ENCODE measurements around the gene GP1BA.

DNA sequence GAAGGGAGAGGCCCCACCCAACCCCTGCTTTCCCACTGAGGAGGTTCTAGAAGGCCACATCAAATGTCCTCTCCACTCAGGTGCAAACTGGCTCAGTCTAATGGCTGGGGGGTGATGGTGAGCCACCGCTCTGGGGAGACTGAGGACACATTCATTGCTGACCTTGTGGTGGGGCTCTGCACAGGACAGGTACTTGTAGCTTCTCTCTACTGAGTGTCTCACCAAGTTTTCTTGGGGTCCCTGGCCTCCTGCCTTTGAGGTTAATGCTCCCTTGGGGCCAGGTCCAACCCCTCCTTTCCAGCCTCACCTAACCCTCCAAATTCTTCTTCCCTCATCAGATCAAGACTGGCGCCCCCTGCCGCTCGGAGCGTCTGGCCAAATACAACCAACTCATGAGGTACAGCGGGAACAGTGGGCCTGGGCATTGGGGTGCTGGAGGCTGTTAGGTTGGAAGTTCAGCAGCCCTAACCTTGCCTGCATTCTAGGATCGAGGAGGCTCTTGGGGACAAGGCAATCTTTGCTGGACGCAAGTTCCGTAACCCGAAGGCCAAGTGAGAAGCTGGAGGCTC lies 24.5 kb downstream of the GP1BA start:
- TF ChIP-seq, protein P1, sequence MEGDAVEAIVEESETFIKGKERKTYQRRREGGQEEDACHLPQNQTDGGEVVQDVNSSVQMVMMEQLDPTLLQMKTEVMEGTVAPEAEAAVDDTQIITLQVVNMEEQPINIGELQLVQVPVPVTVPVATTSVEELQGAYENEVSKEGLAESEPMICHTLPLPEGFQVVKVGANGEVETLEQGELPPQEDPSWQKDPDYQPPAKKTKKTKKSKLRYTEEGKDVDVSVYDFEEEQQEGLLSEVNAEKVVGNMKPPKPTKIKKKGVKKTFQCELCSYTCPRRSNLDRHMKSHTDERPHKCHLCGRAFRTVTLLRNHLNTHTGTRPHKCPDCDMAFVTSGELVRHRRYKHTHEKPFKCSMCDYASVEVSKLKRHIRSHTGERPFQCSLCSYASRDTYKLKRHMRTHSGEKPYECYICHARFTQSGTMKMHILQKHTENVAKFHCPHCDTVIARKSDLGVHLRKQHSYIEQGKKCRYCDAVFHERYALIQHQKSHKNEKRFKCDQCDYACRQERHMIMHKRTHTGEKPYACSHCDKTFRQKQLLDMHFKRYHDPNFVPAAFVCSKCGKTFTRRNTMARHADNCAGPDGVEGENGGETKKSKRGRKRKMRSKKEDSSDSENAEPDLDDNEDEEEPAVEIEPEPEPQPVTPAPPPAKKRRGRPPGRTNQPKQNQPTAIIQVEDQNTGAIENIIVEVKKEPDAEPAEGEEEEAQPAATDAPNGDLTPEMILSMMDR (IDR thresholded peaks at IDR 0.05; ENCODE audit: low read depth, low read length, poor library complexity, severe bottlenecking) = peak; percentile 57
- no peak for TF ChIP-seq EZH2phosphoT487 (IDR thresholded peaks at IDR 0.05; ENCODE audit: borderline replicate concordance, low read length)
